HCT116 (cell line): ENCODE results near the gene NAV3. TPM values are rescaled to one million over a fixed set of nuclear protein-coding genes. Genes with fewer than 3 reads are reported as not detected.

Experiments
- ATAC-seq: fragments of 200-7000 bp; cut with Tn5 transposase; 2 replicates; pipeline ENCODE4 v1.9.1; 2020; ENCODE audit warnings: mild to moderate bottlenecking, moderate library complexity
- BruUV-seq: library from RNA; stranded (reverse); fragments of 400-500 nt; replicated peaks from 2 replicates; lab custom pipeline; 2021; lab: Mats Ljungman, UMichigan
- CTCF ChIA-PET: fragments of 300-600 bp; sonication (Branson Sonifier 250); formaldehyde crosslinking; loops from one replicate; lab custom pipeline; 2021; ENCODE audit warnings: antibody characterized with exemption; lab: Charles Lee
- POLR2A ChIA-PET: fragments of 300-600, 350-600 bp; sonication (Branson Sonifier 250); formaldehyde crosslinking; loops from one replicate; lab custom pipeline; 2021; ENCODE audit warnings: antibody characterized with exemption; lab: Charles Lee
- RAD21 ChIA-PET, 2 experiments: fragments of 300-600 bp; sonication (Branson Sonifier 250); formaldehyde crosslinking; loops; one replicate each; lab custom pipeline; 2023; ENCODE audit warnings: low total read pairs in 2 of 2; ENCODE audit not compliant: uncharacterized antibody in 2 of 2, unreplicated experiment in 2 of 2, low non-redundant PET in 1 of 2; lab: Charles Lee
- DNase-seq: peaks from one replicate; pipeline ENCODE4 v3.0.0-alpha.2; 2010; ENCODE audit warnings: low read depth, low spot score
- H2AFZ ChIP-seq: fragments of 200-600 bp; shearing (Covaris generic), sonication (generic); 2 replicates; pipeline ENCODE4 v1.6.1; 2017; ENCODE audit warnings: low read depth, mixed run types, mixed read lengths, antibody characterized with exemption, low read length; ENCODE audit not compliant: poor library complexity, severe bottlenecking
- H3K27ac ChIP-seq: 2 replicates; pipeline ENCODE4 v1.5.1; 2012; ENCODE audit warnings: low read depth, low read length
- H3K27me3 ChIP-seq: fragments of 200-600 bp; sonication (generic); 2 replicates; pipeline ENCODE4 v1.6.1; 2016; ENCODE audit warnings: mixed run types, low read length, mixed read lengths; ENCODE audit not compliant: insufficient read depth
- H3K36me3 ChIP-seq, 2 experiments: fragments of 200-500 bp in 1 of 2; fragments of 200-600 bp in 1 of 2; sonication (Bioruptor generic) in 1 of 2; sonication (generic) in 1 of 2; 2 replicates each; pipeline versions ENCODE4 v1.5.1 to v1.6.1; 2014 to 2016; ENCODE audit warnings: low read length in 2 of 2, inconsistent platforms in 1 of 2, mixed read lengths in 1 of 2, mixed run types in 1 of 2; ENCODE audit not compliant: insufficient read depth in 2 of 2, control insufficient read depth in 1 of 2
- H3K4me1 ChIP-seq, 2 experiments: fragments of 200-600 bp in 1 of 2; sonication (generic) in 1 of 2; 2 replicates each; pipeline versions ENCODE4 v1.5.1 to v1.6.1; 2012 to 2017; ENCODE audit warnings: low read length in 2 of 2, inconsistent platforms in 1 of 2, mild to moderate bottlenecking in 1 of 2, mixed read lengths in 1 of 2, mixed run types in 1 of 2, moderate library complexity in 1 of 2; ENCODE audit not compliant: insufficient read depth in 2 of 2, control insufficient read depth in 1 of 2
- H3K4me2 ChIP-seq: fragments of 200-600 bp; sonication (generic); 2 replicates; pipeline ENCODE4 v1.6.1; 2017; ENCODE audit warnings: mixed run types, low read length, mixed read lengths
- H3K4me3 ChIP-seq, 2 experiments: fragments of 200-600 bp in 1 of 2; sonication (generic) in 1 of 2; replicated peaks in 1 of 2; 2 replicates each; pipeline ENCODE4 v1.5.1; 2011 to 2016; ENCODE audit warnings: low read length in 2 of 2, control low read depth in 1 of 2, low read depth in 1 of 2, mild to moderate bottlenecking in 1 of 2, mixed read lengths in 1 of 2, mixed run types in 1 of 2
- H3K79me2 ChIP-seq: fragments of 200-600 bp; sonication (generic); 2 replicates; pipeline ENCODE4 v1.6.1; 2017; ENCODE audit warnings: mild to moderate bottlenecking, mixed run types, low read length, moderate library complexity, mixed read lengths; ENCODE audit not compliant: insufficient read depth
- H3K9ac ChIP-seq: fragments of 200-600 bp; sonication (generic); 2 replicates; pipeline ENCODE4 v1.6.1; 2016; ENCODE audit warnings: low read length, mixed read lengths
- H3K9me2 ChIP-seq: fragments of 200-600 bp; sonication (generic), shearing (Covaris generic); 2 replicates; pipeline ENCODE4 v1.6.1; 2017; ENCODE audit warnings: mixed run types, mild to moderate bottlenecking, moderate library complexity; ENCODE audit not compliant: insufficient read depth
- H3K9me3 ChIP-seq, 2 experiments: fragments of 200-500 bp in 1 of 2; fragments of 200-600 bp in 1 of 2; sonication (Bioruptor generic) in 1 of 2; sonication (generic) in 1 of 2; 2 replicates each; pipeline ENCODE4 v1.6.1; 2014 to 2017; ENCODE audit warnings: low read length in 2 of 2, mixed read lengths in 2 of 2, inconsistent platforms in 1 of 2, low read depth in 1 of 2, mild to moderate bottlenecking in 1 of 2, mixed run types in 1 of 2, moderate library complexity in 1 of 2; ENCODE audit not compliant: control insufficient read depth in 1 of 2, insufficient read depth in 1 of 2
- H4K20me1 ChIP-seq: fragments of 200-600 bp; sonication (generic), shearing (Covaris generic); 2 replicates; pipeline ENCODE4 v1.6.1; 2017; ENCODE audit warnings: mixed run types, mild to moderate bottlenecking, moderate library complexity; ENCODE audit not compliant: insufficient read depth
- CEBPB ChIP-seq: IDR thresholded peaks from 2 replicates; pipeline ENCODE4 v1.6.1; 2012; ENCODE audit warnings: low read depth
- ELF1 ChIP-seq: IDR thresholded peaks from 2 replicates; pipeline ENCODE4 v1.6.1; 2012; ENCODE audit warnings: low read depth, borderline replicate concordance
- EZH2 ChIP-seq: fragments of 200-600 bp; sonication (generic); IDR thresholded peaks from 2 replicates; pipeline ENCODE4 v1.6.1; 2017; ENCODE audit warnings: antibody characterized with exemption, mixed run types
- RAD21 ChIP-seq: IDR thresholded peaks from 2 replicates; pipeline ENCODE4 v1.6.1; 2012; ENCODE audit warnings: low read depth, mild to moderate bottlenecking
- TCF7L2 ChIP-seq: IDR thresholded peaks from 2 replicates; pipeline ENCODE4 v1.7.0; 2011; ENCODE audit warnings: borderline replicate concordance, inconsistent platforms; ENCODE audit not compliant: insufficient read depth, insufficient read length; ENCODE audit errors: extremely low read depth
- YY1 ChIP-seq: IDR thresholded peaks from 2 replicates; pipeline ENCODE4 v1.6.1; 2011; ENCODE audit warnings: low read length, low read depth, moderate library complexity, mild to moderate bottlenecking; ENCODE audit not compliant: insufficient replicate concordance; ENCODE audit errors: extremely low read depth
- ZFX ChIP-seq: fragments of 450-650 bp; IDR thresholded peaks from 2 replicates; pipeline ENCODE4 v1.6.1; 2017
- ZNF274 ChIP-seq: fragments of 200-500 bp; sonication (Bioruptor generic); IDR thresholded peaks from 2 replicates; pipeline ENCODE4 v1.6.1; 2014; ENCODE audit warnings: mild to moderate bottlenecking, low read depth, low read length, inconsistent platforms
- intact Hi-C: fragments of 100-400 bp; cut with micrococcal nuclease; formaldehyde crosslinking; loops from 2 replicates; pipeline ENCODE4 v1.10.0; 2022
- total RNA-seq: library from RNA; stranded (reverse); gene quantifications from one replicate; pipeline ENCODE4 v1.2.1, GENCODE V29; 2021; ENCODE audit not compliant: unreplicated experiment
- TF ChIP-seq, protein P1 (sequence below), 3 experiments: fragments of 200-600 bp in 1 of 3; sonication (generic) in 1 of 3; IDR thresholded peaks in 2 of 3; conservative IDR thresholded peaks in 1 of 3; 2 replicates each; pipeline ENCODE4 v1.5.1; 2012 to 2017; ENCODE audit warnings: low read depth in 2 of 3, low read length in 2 of 3, antibody characterized with exemption in 1 of 3, borderline replicate concordance in 1 of 3, control low read depth in 1 of 3, mild to moderate bottlenecking in 1 of 3, mixed read lengths in 1 of 3, mixed run types in 1 of 3, moderate library complexity in 1 of 3; ENCODE audit not compliant: insufficient read depth in 1 of 3
- TF ChIP-seq, protein P2 (sequence below): IDR thresholded peaks from 2 replicates; pipeline ENCODE4 v1.6.1; 2012
- TF ChIP-seq, protein P3 (sequence below): IDR thresholded peaks from 2 replicates; pipeline ENCODE4 v1.6.1; 2012; ENCODE audit warnings: low read depth

The NAV3 gene
- total RNA-seq, 1 experiment from 2014 or later, result 7.8 TPM

DNA sequence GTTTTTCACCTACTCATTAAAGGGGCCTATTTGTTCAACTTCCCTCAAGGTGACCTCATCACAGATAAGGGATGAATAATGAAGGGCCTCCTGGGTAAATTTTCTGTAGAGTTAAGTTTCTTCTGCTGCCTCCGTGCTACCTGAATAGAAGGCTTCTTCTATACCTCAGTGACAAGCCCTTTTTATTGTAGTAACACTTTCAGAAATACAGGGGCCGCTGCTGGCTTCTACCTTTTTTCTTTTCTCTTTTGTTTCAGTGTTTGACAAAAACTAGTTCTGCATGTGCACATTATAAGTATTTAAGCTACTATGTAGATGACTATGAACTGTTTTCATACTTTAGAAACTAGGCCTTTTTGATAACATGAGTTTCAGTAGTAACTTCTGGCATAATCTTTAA is 207.0 kb downstream of the NAV3 start:
- ATAC-seq, result no peak
- Histone ChIP-seq H2AFZ (no peak overlapping the region), H3K9ac (no peak overlapping the region), H3K4me2 (no peak overlapping the region), H3K36me3 (no peaks in the 10 kb centered on the region), H3K4me3 (no peak overlapping the region)
- TF ChIP-seq, protein P1, sequence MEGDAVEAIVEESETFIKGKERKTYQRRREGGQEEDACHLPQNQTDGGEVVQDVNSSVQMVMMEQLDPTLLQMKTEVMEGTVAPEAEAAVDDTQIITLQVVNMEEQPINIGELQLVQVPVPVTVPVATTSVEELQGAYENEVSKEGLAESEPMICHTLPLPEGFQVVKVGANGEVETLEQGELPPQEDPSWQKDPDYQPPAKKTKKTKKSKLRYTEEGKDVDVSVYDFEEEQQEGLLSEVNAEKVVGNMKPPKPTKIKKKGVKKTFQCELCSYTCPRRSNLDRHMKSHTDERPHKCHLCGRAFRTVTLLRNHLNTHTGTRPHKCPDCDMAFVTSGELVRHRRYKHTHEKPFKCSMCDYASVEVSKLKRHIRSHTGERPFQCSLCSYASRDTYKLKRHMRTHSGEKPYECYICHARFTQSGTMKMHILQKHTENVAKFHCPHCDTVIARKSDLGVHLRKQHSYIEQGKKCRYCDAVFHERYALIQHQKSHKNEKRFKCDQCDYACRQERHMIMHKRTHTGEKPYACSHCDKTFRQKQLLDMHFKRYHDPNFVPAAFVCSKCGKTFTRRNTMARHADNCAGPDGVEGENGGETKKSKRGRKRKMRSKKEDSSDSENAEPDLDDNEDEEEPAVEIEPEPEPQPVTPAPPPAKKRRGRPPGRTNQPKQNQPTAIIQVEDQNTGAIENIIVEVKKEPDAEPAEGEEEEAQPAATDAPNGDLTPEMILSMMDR (IDR thresholded peaks at IDR 0.05 in 2 of 3, conservative IDR thresholded peaks at IDR 0.05 in 1 of 3; ENCODE audit: borderline replicate concordance in 1 of 3, insufficient read depth in 1 of 3, low read depth in 2 of 3, low read length in 2 of 3), result no peak; a peak in 1 of 6 replicates
- no peak for TF ChIP-seq ZNF274
- TF ChIP-seq, protein P2, sequence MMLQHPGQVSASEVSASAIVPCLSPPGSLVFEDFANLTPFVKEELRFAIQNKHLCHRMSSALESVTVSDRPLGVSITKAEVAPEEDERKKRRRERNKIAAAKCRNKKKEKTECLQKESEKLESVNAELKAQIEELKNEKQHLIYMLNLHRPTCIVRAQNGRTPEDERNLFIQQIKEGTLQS, result no peak
- TF ChIP-seq, protein P3, sequence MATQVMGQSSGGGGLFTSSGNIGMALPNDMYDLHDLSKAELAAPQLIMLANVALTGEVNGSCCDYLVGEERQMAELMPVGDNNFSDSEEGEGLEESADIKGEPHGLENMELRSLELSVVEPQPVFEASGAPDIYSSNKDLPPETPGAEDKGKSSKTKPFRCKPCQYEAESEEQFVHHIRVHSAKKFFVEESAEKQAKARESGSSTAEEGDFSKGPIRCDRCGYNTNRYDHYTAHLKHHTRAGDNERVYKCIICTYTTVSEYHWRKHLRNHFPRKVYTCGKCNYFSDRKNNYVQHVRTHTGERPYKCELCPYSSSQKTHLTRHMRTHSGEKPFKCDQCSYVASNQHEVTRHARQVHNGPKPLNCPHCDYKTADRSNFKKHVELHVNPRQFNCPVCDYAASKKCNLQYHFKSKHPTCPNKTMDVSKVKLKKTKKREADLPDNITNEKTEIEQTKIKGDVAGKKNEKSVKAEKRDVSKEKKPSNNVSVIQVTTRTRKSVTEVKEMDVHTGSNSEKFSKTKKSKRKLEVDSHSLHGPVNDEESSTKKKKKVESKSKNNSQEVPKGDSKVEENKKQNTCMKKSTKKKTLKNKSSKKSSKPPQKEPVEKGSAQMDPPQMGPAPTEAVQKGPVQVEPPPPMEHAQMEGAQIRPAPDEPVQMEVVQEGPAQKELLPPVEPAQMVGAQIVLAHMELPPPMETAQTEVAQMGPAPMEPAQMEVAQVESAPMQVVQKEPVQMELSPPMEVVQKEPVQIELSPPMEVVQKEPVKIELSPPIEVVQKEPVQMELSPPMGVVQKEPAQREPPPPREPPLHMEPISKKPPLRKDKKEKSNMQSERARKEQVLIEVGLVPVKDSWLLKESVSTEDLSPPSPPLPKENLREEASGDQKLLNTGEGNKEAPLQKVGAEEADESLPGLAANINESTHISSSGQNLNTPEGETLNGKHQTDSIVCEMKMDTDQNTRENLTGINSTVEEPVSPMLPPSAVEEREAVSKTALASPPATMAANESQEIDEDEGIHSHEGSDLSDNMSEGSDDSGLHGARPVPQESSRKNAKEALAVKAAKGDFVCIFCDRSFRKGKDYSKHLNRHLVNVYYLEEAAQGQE, result no peak
- no peak for TF ChIP-seq RAD21
- no peak for TF ChIP-seq CEBPB
- no peak for TF ChIP-seq TCF7L2
- no peak for TF ChIP-seq ELF1
- TF ChIP-seq YY1, result no peak
- no peak for TF ChIP-seq EZH2
- TF ChIP-seq ZFX, result no peak
- TF ChIP-seq, all 23 proteins: peak for 0
- Histone ChIP-seq H3K9me3 (no peaks in the 10 kb centered on the region), H3K79me2 (no peaks in the 10 kb centered on the region), H3K9me2 (no peaks in the 10 kb centered on the region), H3K27ac (no peak overlapping the region), H3K27me3 (no peaks in the 10 kb centered on the region), H4K20me1 (no peaks in the 10 kb centered on the region), H3K4me1 (no peaks in the 10 kb centered on the region)
- BruUV-seq, result no TSS peak
- POLR2A ChIA-PET, result no interaction called here
- RAD21 ChIA-PET, result no interaction called here
- DNase-seq, result no peak
- CTCF ChIA-PET, result no interaction called here
- intact Hi-C loops, result no loop called here
